ENCODE measurements around the gene SIM2.

SIM2 gene

GRCh38 chr21:36717976-36718375 lies 19.1 kb downstream of the SIM2 start:
- no peak for DNase-seq

GRCh38 chr21:36718951-36719501 lies 20.1 kb downstream of the SIM2 start:
- DNase-seq, result no peak

- no peak for DNase-seq
Measured at GRCh38 chr21:36719614-36720013, 20.7 kb downstream of the SIM2 start.

GRCh38 chr21:36721817-36722216 lies 22.9 kb downstream of the SIM2 start:
- DNase-seq, result no peak

- DNase-seq, result no peak
Measured at GRCh38 chr21:36722370-36723368, 23.8 kb downstream of the SIM2 start.

GRCh38 chr21:36723371-36723881 lies 24.5 kb downstream of the SIM2 start:
- no peak for DNase-seq

- no peak for DNase-seq
Measured at GRCh38 chr21:36724660-36725059, 25.7 kb downstream of the SIM2 start.

- DNase-seq, result no peak
Measured at GRCh38 chr21:36725793-36726386, 27.0 kb downstream of the SIM2 start.

GRCh38 chr21:36727866-36728265 lies 29.0 kb downstream of the SIM2 start:
- no peak for DNase-seq

- DNase-seq, result no peak
Measured at GRCh38 chr21:36728371-36729111, 29.6 kb downstream of the SIM2 start.

- DNase-seq, result no peak
Measured at GRCh38 chr21:36729310-36729970, 30.5 kb downstream of the SIM2 start.

- DNase-seq, result no peak
Measured at GRCh38 chr21:36730291-36731281, 31.7 kb downstream of the SIM2 start.

GRCh38 chr21:36732217-36732616 lies 33.3 kb downstream of the SIM2 start:
- DNase-seq, result no peak

- no peak for DNase-seq
Measured at GRCh38 chr21:36732761-36733160, 33.8 kb downstream of the SIM2 start.

- DNase-seq, result no peak
Measured at GRCh38 chr21:36733857-36734256, 34.9 kb downstream of the SIM2 start.

- DNase-seq, result no peak
Measured at GRCh38 chr21:36734367-36735200, 35.7 kb downstream of the SIM2 start.

GRCh38 chr21:36735201-36735515 lies 36.2 kb downstream of the SIM2 start:
- DNase-seq, result no peak

GRCh38 chr21:36735724-36736320 lies 36.9 kb downstream of the SIM2 start:
- DNase-seq, result no peak

GRCh38 chr21:36738489-36739126 lies 39.7 kb downstream of the SIM2 start:
- no peak for DNase-seq

Measured in suppressor macrophage (primary cell).